Measurements from ENCODE around the gene STK16. TPM values are rescaled to one million over a fixed set of nuclear protein-coding genes. Genes with fewer than 3 reads are reported as not detected.

Gene STK16
- total and polyA plus RNA-seq, 2 of the 13 experiments (the other 11 are each of a cell fraction or from before 2014, with no cell fraction given), result 28.0 to 50.9 TPM

DNA sequence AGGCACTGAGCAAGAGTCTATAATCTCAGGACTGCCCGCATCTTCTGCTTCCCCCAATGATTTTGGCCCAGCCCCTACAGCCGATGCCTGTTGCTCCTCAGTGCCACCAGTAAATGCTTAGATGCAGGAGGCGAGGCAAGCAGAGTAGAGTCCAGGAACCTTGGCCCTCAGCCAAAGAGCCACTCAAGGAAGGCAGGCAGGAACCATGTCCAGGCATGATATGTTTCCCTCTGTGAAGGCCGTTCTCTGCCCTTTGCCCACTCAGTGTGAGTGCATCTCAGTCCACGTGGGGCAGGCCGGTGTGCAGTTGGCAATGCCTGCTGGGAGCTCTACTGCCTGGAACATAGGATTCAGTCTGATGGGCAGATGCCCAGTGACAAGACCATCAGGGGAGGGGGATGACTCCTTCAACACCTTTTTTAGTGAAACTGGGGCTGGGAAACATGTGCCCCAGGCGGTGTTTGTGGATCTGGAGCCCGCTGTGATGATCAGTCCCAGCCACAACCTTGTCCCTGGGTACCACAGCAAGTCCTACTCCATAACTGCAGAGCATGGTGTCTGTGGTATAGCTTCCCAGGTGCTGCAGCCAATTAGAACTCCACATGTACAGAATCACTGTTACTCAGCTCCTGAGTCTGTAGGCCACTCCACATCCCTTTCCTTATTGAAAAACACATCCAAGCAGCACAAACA lies 24.2 kb downstream of the STK16 start (continued):
- TF ChIP-seq, protein P1, sequence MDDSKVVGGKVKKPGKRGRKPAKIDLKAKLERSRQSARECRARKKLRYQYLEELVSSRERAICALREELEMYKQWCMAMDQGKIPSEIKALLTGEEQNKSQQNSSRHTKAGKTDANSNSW (CRISPR knock-in tag; IDR thresholded peaks at IDR 0.05; ENCODE audit: borderline replicate concordance), result no peak
- TF ChIP-seq DMAP1 (CRISPR knock-in tag; IDR thresholded peaks at IDR 0.05), result 0 out of 2 replicates have a peak, but pooled peaks have one; percentile 42
- TF ChIP-seq, protein P2, sequence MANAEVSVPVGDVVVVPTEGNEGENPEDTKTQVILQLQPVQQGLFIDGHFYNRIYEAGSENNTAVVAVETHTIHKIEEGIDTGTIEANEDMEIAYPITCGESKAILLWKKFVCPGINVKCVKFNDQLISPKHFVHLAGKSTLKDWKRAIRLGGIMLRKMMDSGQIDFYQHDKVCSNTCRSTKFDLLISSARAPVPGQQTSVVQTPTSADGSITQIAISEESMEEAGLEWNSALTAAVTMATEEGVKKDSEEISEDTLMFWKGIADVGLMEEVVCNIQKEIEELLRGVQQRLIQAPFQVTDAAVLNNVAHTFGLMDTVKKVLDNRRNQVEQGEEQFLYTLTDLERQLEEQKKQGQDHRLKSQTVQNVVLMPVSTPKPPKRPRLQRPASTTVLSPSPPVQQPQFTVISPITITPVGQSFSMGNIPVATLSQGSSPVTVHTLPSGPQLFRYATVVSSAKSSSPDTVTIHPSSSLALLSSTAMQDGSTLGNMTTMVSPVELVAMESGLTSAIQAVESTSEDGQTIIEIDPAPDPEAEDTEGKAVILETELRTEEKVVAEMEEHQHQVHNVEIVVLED (CRISPR knock-in tag; IDR thresholded peaks at IDR 0.05; ENCODE audit: borderline replicate concordance), result no peak
- TF ChIP-seq, protein P3, sequence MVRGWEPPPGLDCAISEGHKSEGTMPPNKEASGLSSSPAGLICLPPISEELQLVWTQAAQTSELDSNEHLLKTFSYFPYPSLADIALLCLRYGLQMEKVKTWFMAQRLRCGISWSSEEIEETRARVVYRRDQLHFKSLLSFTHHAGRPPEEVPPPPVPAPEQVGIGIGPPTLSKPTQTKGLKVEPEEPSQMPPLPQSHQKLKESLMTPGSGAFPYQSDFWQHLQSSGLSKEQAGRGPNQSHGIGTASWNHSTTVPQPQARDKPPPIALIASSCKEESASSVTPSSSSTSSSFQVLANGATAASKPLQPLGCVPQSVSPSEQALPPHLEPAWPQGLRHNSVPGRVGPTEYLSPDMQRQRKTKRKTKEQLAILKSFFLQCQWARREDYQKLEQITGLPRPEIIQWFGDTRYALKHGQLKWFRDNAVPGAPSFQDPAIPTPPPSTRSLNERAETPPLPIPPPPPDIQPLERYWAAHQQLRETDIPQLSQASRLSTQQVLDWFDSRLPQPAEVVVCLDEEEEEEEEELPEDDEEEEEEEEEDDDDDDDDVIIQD (CRISPR knock-in tag; IDR thresholded peaks at IDR 0.05; ENCODE audit: low read depth), result no peak
- no peak for TF ChIP-seq ZNF670 (CRISPR knock-in tag; IDR thresholded peaks at IDR 0.05; ENCODE audit: borderline replicate concordance)
- TF ChIP-seq, protein P4, sequence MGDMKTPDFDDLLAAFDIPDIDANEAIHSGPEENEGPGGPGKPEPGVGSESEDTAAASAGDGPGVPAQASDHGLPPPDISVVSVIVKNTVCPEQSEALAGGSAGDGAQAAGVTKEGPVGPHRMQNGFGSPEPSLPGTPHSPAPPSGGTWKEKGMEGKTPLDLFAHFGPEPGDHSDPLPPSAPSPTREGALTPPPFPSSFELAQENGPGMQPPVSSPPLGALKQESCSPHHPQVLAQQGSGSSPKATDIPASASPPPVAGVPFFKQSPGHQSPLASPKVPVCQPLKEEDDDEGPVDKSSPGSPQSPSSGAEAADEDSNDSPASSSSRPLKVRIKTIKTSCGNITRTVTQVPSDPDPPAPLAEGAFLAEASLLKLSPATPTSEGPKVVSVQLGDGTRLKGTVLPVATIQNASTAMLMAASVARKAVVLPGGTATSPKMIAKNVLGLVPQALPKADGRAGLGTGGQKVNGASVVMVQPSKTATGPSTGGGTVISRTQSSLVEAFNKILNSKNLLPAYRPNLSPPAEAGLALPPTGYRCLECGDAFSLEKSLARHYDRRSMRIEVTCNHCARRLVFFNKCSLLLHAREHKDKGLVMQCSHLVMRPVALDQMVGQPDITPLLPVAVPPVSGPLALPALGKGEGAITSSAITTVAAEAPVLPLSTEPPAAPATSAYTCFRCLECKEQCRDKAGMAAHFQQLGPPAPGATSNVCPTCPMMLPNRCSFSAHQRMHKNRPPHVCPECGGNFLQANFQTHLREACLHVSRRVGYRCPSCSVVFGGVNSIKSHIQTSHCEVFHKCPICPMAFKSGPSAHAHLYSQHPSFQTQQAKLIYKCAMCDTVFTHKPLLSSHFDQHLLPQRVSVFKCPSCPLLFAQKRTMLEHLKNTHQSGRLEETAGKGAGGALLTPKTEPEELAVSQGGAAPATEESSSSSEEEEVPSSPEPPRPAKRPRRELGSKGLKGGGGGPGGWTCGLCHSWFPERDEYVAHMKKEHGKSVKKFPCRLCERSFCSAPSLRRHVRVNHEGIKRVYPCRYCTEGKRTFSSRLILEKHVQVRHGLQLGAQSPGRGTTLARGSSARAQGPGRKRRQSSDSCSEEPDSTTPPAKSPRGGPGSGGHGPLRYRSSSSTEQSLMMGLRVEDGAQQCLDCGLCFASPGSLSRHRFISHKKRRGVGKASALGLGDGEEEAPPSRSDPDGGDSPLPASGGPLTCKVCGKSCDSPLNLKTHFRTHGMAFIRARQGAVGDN (CRISPR knock-in tag; IDR thresholded peaks at IDR 0.05), result peak; percentile 71
- TF ChIP-seq YY1 (IDR thresholded peaks at IDR 0.05; ENCODE audit: insufficient read depth, insufficient replicate concordance, low read depth, low read length), result no peak
- 0 out of 2 replicates have a peak, but pooled peaks have one; percentile 15 for TF ChIP-seq THAP11 (CRISPR knock-in tag; IDR thresholded peaks at IDR 0.05)
- no peak for TF ChIP-seq XBP1 (CRISPR knock-in tag; IDR thresholded peaks at IDR 0.05)
- 0 out of 2 replicates have a peak, but pooled peaks have one; percentile 22 for TF ChIP-seq ZNF644 (CRISPR knock-in tag; IDR thresholded peaks at IDR 0.05; ENCODE audit: low read depth)
- no peak for TF ChIP-seq SPEN (CRISPR knock-in tag; IDR thresholded peaks at IDR 0.05; ENCODE audit: low read depth)
- peak; percentile 66; the same call in 1 of the 3 replicates for TF ChIP-seq MXI1 (IDR thresholded peaks at IDR 0.05; ENCODE audit: borderline replicate concordance, low read depth, low read length)
- TF ChIP-seq, protein P5, sequence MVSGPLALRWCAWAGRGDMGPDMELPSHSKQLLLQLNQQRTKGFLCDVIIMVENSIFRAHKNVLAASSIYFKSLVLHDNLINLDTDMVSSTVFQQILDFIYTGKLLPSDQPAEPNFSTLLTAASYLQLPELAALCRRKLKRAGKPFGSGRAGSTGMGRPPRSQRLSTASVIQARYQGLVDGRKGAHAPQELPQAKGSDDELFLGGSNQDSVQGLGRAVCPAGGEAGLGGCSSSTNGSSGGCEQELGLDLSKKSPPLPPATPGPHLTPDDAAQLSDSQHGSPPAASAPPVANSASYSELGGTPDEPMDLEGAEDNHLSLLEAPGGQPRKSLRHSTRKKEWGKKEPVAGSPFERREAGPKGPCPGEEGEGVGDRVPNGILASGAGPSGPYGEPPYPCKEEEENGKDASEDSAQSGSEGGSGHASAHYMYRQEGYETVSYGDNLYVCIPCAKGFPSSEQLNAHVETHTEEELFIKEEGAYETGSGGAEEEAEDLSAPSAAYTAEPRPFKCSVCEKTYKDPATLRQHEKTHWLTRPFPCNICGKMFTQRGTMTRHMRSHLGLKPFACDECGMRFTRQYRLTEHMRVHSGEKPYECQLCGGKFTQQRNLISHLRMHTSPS (CRISPR knock-in tag; IDR thresholded peaks at IDR 0.05; ENCODE audit: low read depth), result peak; percentile 91
- TF ChIP-seq NCOA1 (CRISPR knock-in tag; IDR thresholded peaks at IDR 0.05), result no peak
- TF ChIP-seq LCORL (IDR thresholded peaks at IDR 0.05), result no peak
- peak; percentile 14; the same call in 1 of the 2 replicates for TF ChIP-seq LCORL (CRISPR knock-in tag; IDR thresholded peaks at IDR 0.05)
